IPS-18c (cell line): ENCODE results near the gene RAI1.

Source experiments
- H3K4me3 ChIP-seq: 2 replicates; pipeline ENCODE4 v1.7.0; 2013; ENCODE audit warnings: low read depth, mild to moderate bottlenecking, low read length, moderate library complexity; ENCODE audit not compliant: insufficient read depth
- H3K9me3 ChIP-seq: one replicate; pipeline ENCODE4 v1.6.1; 2013; ENCODE audit warnings: mild to moderate bottlenecking, low read length, moderate library complexity; ENCODE audit not compliant: control insufficient read depth, insufficient read depth

Gene RAI1

GRCh38 chr17:17748179-17748578, 66.9 kb downstream of the RAI1 start:
- no peak overlapping the region for H3K4me3 ChIP-seq
- H3K9me3 ChIP-seq, result no peaks in the 10 kb centered on the region

DNA sequence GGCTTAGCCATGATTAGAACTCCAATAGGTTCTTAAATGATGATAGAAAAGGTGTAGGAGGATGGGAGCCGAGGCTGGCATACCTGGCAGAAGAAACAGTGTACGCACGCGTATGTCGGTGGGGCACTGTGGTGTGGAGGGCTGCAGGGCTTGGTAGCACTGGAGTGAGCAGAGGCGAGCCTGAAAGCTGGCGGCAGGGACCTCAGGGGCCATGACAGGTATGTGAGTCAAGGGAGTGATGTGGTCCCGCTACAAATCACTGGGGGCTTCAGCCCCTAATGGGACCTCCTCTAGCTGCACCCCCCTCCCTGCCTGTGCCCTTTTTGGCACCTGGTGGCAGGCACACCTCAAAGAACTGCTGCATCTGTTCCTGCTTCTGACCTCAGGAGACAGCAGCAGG, 67.3 kb downstream of the RAI1 start:
- no peak overlapping the region for H3K4me3 ChIP-seq

GRCh38 chr17:17749025-17749772, 67.9 kb downstream of the RAI1 start:
- Histone ChIP-seq H3K9me3 (no peaks in the 10 kb centered on the region), H3K4me3 (no peak overlapping the region)

More for the DNA sequence above, 67.3 kb downstream of the RAI1 start:
- H3K9me3 ChIP-seq, result no peaks in the 10 kb centered on the region

DNA sequence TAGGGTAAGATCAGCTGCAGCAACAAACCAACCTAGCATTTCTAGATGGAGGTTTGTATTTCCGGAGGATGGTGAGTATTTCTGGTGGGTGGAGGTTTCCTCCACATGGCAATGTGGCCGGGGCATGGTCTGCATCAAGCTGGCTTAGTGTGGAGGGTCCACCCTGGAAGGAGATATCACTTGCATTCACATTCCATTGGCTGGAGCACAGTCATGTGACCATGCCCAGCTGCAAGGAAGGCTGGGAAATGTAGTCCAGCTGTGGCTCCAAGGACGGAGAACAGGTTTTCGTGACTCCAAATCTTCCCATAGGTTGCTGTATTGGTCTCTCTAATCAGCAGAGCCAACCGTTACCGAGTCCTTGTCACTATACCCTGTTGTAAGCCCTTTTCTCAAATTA, 68.7 kb downstream of the RAI1 start:
- Histone ChIP-seq H3K9me3 (no peaks in the 10 kb centered on the region), H3K4me3 (no peak overlapping the region)

GRCh38 chr17:17750881-17751280, 69.6 kb downstream of the RAI1 start:
- H3K9me3 ChIP-seq, result no peaks in the 10 kb centered on the region

DNA sequence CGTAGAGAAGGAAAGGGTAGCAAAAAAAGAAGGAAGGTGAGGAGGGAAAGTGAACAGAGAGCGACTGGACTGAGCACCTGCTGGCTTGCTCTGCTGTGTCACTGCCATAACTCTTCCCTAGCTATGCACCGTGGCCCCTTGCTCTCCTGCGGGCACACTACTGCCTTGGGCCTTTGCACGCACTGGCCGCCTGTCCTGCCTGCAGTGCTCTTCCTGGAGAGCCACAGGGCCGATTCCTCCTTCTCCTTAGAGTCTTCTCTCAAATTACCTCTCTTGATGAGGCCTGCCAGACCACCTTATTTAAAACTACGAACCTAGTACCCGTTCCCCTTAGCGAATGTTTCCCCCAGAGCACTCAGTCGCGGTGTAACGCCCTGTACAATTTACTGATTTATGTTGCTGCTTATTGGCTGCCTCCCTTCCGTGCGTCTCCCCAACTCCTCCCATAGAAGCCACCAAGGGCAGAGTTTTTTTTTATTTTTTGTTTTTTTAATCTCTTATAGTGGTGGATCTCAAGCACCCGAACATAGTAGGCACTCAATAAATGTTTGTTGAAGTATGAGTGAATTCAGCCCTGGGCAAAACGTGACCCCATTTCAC, 70.3 kb downstream of the RAI1 start:
- no peak overlapping the region for H3K4me3 ChIP-seq
- H3K9me3 ChIP-seq, result no peaks in the 10 kb centered on the region

More at GRCh38 chr17:17750881-17751280, 69.6 kb downstream of the RAI1 start:
- no peak overlapping the region for H3K4me3 ChIP-seq

DNA sequence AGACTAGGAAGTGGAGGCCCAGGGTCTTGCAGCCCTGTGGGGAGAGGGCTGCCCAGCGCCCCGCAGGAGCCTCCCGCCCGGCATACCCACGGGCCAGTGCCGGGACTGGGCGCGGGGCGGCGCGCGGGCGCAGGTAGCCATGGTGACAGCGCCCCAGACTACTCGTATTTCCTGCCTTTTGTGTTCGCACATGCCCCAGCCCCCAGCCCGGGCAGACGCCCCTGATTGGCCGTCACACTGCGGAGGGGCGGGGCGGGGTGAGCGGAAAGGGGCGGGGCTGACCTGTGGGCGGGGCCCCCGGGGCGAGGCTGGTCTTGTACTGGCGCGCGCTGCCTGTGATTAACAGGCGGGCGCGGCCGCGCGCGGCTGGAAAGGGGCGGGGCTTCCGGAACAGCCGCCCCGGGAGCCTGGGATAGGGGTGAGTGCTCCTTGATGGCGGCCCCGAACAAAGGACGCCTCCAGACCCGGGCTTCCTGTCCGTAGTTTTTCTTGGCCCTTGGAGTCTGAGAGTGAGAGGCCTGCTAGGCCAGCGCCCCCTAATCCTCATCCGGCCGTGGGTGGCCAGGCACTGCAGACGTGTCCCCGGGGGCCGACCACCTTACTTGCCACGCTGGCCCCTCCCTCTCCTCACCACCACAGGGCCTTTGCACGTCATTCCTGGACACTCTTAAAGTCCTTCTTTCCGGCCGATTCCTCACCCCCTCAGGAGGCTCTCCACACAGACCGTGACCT, 71.0 kb downstream of the RAI1 start:
- peak overlapping the region; percentile 42; the same call in 1 of the 2 replicates for H3K4me3 ChIP-seq
- no peaks in the 10 kb centered on the region for H3K9me3 ChIP-seq

- Histone ChIP-seq H3K9me3 (no peaks in the 10 kb centered on the region), H3K4me3 (peak overlapping the region; percentile 42; the same call in 1 of the 2 replicates)
Measured at GRCh38 chr17:17752821-17753321, 71.6 kb downstream of the RAI1 start.

DNA sequence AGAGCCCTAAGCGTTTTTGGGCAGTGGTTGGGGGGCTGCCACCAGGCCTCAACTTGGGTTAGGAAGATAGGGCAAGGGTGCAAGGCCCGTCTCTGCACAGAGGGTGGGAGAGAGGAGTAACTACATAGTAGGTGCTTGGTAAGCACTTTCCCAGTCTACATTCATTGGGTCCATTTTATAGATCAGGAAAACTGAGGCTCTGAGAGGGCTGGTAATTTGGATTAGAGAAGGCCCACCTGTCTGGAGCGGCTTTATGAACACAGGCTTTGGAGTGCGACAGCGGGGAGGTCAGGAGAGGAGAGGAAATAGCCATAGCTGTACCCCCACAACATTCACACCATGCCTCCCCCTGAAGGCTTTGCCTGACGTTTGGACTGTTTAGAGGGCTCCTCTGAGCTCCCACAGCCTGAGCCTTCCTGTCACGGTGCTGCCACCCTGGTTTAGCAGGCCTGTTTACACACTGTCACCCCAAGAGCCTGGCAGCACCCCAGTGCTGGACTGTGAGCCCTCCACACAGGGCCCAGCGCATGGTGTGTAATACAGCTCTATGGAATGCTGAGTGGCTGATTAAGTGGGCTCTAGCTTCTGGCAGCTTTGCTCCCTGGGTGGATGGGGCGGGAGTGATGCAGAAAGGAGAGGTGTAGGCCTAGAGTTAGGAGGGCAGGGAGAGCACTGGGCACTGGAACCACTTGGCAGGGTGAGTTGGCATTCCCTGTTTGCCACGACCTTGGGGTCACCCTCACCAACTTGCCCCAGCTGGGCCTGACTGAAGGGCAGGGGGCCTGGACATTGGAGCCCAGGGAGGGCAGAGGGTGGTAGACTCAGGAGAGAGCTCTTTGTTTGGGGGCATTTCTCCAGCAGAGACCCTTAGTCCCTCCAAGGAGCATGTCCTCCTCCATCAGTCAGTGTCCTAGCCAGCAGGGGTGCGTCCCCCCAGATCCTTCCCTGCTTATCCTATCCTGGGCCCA, 73.7 kb downstream of the RAI1 start:
- Histone ChIP-seq H3K9me3 (no peaks in the 10 kb centered on the region), H3K4me3 (no peak overlapping the region)

- Histone ChIP-seq H3K4me3 (no peak overlapping the region), H3K9me3 (no peaks in the 10 kb centered on the region)
Measured at GRCh38 chr17:17755715-17756114, 74.5 kb downstream of the RAI1 start.

GRCh38 chr17:17757391-17757791, 76.1 kb downstream of the RAI1 start:
- H3K9me3 ChIP-seq, result no peaks in the 10 kb centered on the region
- no peak overlapping the region for H3K4me3 ChIP-seq

DNA sequence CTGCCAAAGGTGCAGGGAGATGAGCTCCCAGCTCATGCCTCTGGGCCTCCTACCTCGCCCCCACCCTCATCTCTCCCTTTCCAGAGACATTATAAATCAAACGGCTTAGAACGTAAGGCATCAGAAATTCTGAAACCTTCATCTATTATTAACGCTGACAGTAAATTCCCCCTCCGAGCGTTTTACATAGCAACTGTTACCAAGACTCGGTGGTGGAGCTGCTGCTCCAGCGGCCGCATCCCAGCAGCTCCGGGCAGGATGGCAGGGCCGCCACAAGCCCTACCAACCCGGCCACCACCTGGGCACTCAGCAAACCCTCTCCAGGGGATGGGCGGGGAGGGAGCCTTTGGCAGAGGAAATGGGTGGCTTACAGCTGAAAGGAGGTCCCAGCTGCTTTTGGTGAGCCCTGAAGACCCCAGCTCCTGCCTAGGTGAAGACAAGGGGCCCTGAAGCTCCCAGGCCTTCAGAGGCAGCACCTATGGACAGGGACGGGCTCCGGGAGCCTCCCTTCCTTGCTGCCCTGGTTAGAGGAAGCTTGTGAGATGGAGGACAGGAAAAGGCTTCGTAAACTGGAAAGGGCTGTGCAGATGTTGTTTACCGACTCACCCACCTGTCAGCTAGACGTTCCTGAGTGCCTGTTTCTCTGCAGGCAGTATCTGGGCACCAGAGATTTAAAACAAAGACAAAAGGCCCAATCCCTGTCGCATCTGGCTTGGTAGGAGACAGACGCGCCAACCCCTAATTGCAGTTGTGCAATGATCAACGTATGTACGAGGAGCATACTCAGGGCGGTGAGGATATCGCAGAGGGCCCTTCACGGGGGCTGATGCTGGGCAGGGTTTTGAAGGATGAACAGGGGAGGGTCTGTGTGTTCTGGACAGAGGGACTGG, 76.9 kb downstream of the RAI1 start:
- no peak overlapping the region for H3K4me3 ChIP-seq

GRCh38 chr17:17758941-17759563, 77.8 kb downstream of the RAI1 start:
- Histone ChIP-seq H3K9me3 (no peaks in the 10 kb centered on the region), H3K4me3 (no peak overlapping the region)

More for the DNA sequence above, 76.9 kb downstream of the RAI1 start:
- no peaks in the 10 kb centered on the region for H3K9me3 ChIP-seq

- H3K9me3 ChIP-seq, result no peaks in the 10 kb centered on the region
- no peak overlapping the region for H3K4me3 ChIP-seq
Measured at GRCh38 chr17:17760350-17760749, 79.1 kb downstream of the RAI1 start.

DNA sequence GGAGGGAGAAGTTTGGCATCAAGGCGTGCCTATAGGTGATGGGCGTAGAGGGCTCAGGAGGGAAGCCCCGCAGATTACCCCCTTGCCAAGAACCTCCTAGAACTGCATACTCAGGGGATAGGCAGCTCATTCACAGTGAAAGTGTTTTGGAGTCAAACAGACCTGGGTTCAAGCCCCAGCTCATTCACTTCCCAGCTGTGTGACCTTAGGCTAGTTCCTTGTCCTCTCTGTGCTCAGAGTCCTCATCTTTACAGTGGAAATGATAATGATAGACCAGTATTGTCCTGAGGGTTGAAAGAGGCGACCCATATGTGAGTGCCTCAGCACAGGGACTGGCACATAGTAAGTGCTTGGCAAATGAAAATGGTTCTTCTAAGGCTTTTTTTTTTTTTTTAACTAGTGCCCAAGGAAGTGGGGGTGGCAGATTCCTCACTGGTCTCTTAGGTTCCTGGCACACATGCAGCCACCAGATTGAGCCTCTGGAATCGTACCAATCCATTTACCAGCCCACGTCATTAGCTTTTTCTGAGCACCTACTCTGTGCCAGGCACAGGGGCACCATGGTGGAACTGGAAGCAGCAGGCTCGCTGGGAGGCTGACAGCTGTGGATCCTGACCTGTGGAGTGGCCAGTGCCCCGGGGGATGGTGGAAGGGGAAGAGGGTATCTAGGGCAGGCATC, 79.8 kb downstream of the RAI1 start:
- Histone ChIP-seq H3K4me3 (no peak overlapping the region), H3K9me3 (no peaks in the 10 kb centered on the region)
